ENCODE measurements around the gene HDAC11.

Gene HDAC11

GRCh38 chr3:13504161-13504831 lies 24.2 kb downstream of the HDAC11 start:
- DNase-seq (ENCODE audit: low read depth, low spot score), result no peak
- H3K4me3 ChIP-seq (ENCODE audit: low read length), result no peak overlapping the region

- no peak overlapping the region for H3K4me3 ChIP-seq (ENCODE audit: low read length)
- no peak for DNase-seq (ENCODE audit: low read depth, low spot score)
These were observed 25.3 kb downstream of the HDAC11 start for GRCh38 chr3:13505147-13506130.

- DNase-seq (ENCODE audit: low read depth, low spot score), result no peak
- H3K4me3 ChIP-seq (ENCODE audit: low read length), result no peak overlapping the region
These were observed 26.1 kb downstream of the HDAC11 start for GRCh38 chr3:13506239-13506638.

GRCh38 chr3:13506680-13507079 lies 26.6 kb downstream of the HDAC11 start:
- no peak overlapping the region for H3K4me3 ChIP-seq (ENCODE audit: low read length)
- no peak for DNase-seq (ENCODE audit: low read depth, low spot score)

- no peak overlapping the region for H3K4me3 ChIP-seq (ENCODE audit: low read length)
- no peak for DNase-seq (ENCODE audit: low read depth, low spot score)
These were observed 27.1 kb downstream of the HDAC11 start for GRCh38 chr3:13507247-13507569.

- H3K4me3 ChIP-seq (ENCODE audit: low read length), result no peak overlapping the region
- no peak for DNase-seq (ENCODE audit: low read depth, low spot score)
These were observed 27.6 kb downstream of the HDAC11 start for GRCh38 chr3:13507570-13508339.

- H3K4me3 ChIP-seq (ENCODE audit: low read length), result no peak overlapping the region
- no peak for DNase-seq (ENCODE audit: low read depth, low spot score)
These were observed 28.4 kb downstream of the HDAC11 start for GRCh38 chr3:13508496-13508895.

- no peak for DNase-seq (ENCODE audit: low read depth, low spot score)
- H3K4me3 ChIP-seq (ENCODE audit: low read length), result no peak overlapping the region
These were observed 29.1 kb downstream of the HDAC11 start for GRCh38 chr3:13509059-13509815.

- DNase-seq (ENCODE audit: low read depth, low spot score), result no peak
- H3K4me3 ChIP-seq (ENCODE audit: low read length), result no peak overlapping the region
These were observed 29.7 kb downstream of the HDAC11 start for GRCh38 chr3:13509816-13510192.

GRCh38 chr3:13512451-13512850 lies 32.3 kb downstream of the HDAC11 start:
- no peak overlapping the region for H3K4me3 ChIP-seq (ENCODE audit: low read length)
- no peak for DNase-seq (ENCODE audit: low read depth, low spot score)

- DNase-seq (ENCODE audit: low read depth, low spot score), result no peak
- no peak overlapping the region for H3K4me3 ChIP-seq (ENCODE audit: low read length)
These were observed 33.2 kb downstream of the HDAC11 start for GRCh38 chr3:13513051-13513912.

- H3K4me3 ChIP-seq (ENCODE audit: low read length), result no peak overlapping the region
- DNase-seq (ENCODE audit: low read depth, low spot score), result no peak
These were observed 33.9 kb downstream of the HDAC11 start for GRCh38 chr3:13513913-13514517.

GRCh38 chr3:13514639-13515435 lies 34.7 kb downstream of the HDAC11 start:
- DNase-seq (ENCODE audit: low read depth, low spot score), result no peak

GRCh38 chr3:13515786-13516759 lies 36.0 kb downstream of the HDAC11 start:
- no peak for DNase-seq (ENCODE audit: low read depth, low spot score)

More at GRCh38 chr3:13514639-13515435, 34.7 kb downstream of the HDAC11 start:
- H3K4me3 ChIP-seq (ENCODE audit: low read length), result no peak overlapping the region

GRCh38 chr3:13516760-13517135 lies 36.6 kb downstream of the HDAC11 start:
- no peak overlapping the region for H3K4me3 ChIP-seq (ENCODE audit: low read length)
- no peak for DNase-seq (ENCODE audit: low read depth, low spot score)

More at GRCh38 chr3:13515786-13516759, 36.0 kb downstream of the HDAC11 start:
- no peak overlapping the region for H3K4me3 ChIP-seq (ENCODE audit: low read length)

All from Jurkat, Clone E6-1 (cell line).